ENCODE measurements around the gene ATRN.

Gene ATRN

GRCh38 chr20:3477861-3478544, 7.2 kb downstream of the ATRN start:
- TF ChIP-seq, protein P1, sequence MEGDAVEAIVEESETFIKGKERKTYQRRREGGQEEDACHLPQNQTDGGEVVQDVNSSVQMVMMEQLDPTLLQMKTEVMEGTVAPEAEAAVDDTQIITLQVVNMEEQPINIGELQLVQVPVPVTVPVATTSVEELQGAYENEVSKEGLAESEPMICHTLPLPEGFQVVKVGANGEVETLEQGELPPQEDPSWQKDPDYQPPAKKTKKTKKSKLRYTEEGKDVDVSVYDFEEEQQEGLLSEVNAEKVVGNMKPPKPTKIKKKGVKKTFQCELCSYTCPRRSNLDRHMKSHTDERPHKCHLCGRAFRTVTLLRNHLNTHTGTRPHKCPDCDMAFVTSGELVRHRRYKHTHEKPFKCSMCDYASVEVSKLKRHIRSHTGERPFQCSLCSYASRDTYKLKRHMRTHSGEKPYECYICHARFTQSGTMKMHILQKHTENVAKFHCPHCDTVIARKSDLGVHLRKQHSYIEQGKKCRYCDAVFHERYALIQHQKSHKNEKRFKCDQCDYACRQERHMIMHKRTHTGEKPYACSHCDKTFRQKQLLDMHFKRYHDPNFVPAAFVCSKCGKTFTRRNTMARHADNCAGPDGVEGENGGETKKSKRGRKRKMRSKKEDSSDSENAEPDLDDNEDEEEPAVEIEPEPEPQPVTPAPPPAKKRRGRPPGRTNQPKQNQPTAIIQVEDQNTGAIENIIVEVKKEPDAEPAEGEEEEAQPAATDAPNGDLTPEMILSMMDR (IDR thresholded peaks at IDR 0.05; ENCODE audit: borderline replicate concordance, insufficient read depth, low read depth, low read length): no peak

GRCh38 chr20:3479025-3479424, 8.2 kb downstream of the ATRN start:
- no peak overlapping the region for H3K4me3 ChIP-seq (ENCODE audit: low read depth, low read length)

More at GRCh38 chr20:3477861-3478544, 7.2 kb downstream of the ATRN start:
- H3K4me3 ChIP-seq (ENCODE audit: low read depth, low read length): no peak overlapping the region

DNA sequence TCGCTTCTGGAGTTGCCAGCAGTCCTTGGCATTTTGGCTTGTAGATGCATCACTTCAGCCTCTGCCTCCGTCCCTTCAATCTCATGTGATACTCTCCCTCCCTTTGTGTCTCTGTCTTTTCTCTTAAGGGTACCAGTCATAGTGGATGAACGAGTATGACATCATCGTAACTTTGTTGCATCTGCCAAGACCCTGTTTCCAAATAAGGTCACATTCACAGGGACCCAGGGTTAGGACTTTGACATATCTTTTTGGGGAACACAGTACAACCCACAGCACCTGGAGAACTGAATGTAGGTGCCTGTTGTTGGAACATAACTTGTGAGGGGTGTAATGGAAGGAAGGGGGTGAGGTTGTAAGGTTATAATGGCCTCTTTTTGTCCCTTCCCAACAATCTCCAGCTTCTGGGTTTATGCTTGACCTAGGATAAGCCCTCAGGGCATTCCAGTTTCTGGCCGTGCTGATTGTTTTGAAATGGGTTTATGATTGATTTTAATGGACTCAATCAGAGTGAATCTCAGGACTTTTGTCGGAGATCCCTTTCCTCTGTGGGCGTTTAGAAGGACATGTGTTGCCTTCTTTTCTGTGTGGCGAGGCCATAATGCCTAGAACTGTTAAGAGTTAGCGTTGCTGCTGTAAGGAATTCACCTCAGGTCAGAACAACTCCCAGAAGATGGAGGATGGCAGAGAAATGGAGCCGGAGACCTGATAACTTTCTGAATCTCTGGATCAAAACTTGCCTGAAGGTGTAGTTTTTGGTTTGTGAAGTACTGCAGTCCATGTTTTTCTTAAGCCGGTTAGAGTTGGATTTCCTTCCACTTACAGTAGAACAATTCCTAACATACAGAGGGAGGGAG, 9.2 kb downstream of the ATRN start:
- TF ChIP-seq, protein P1 (IDR thresholded peaks at IDR 0.05; ENCODE audit: borderline replicate concordance, insufficient read depth, low read depth, low read length): no peak
- no peak overlapping the region for H3K4me3 ChIP-seq (ENCODE audit: low read depth, low read length)

More at GRCh38 chr20:3479025-3479424, 8.2 kb downstream of the ATRN start:
- TF ChIP-seq, protein P1 (IDR thresholded peaks at IDR 0.05; ENCODE audit: borderline replicate concordance, insufficient read depth, low read depth, low read length): no peak

- no peak overlapping the region for H3K4me3 ChIP-seq (ENCODE audit: low read depth, low read length)
- TF ChIP-seq, protein P1 (IDR thresholded peaks at IDR 0.05; ENCODE audit: borderline replicate concordance, insufficient read depth, low read depth, low read length): no peak
Observed at GRCh38 chr20:3483309-3483708, 12.5 kb downstream of the ATRN start.

- no peak overlapping the region for H3K4me3 ChIP-seq (ENCODE audit: low read depth, low read length)
- TF ChIP-seq, protein P1 (IDR thresholded peaks at IDR 0.05; ENCODE audit: borderline replicate concordance, insufficient read depth, low read depth, low read length): no peak
Observed at GRCh38 chr20:3483784-3484183, 13.0 kb downstream of the ATRN start.

GRCh38 chr20:3485913-3486312, 15.1 kb downstream of the ATRN start:
- no peak overlapping the region for H3K4me3 ChIP-seq (ENCODE audit: low read depth, low read length)
- TF ChIP-seq, protein P1 (IDR thresholded peaks at IDR 0.05; ENCODE audit: borderline replicate concordance, insufficient read depth, low read depth, low read length): no peak

Measured in GM12875 (cell line).